Suprapubic skin (tissue), 4 donors: ENCODE results near the gene OR4D2.

Experiments used
- CTCF ChIP-seq, 2 donors: fragments of 200-600 bp in 1 of 2; fragments of 450-650 bp in 1 of 2; sonication (generic) in 1 of 2; IDR thresholded peaks; one replicate each; pipeline ENCODE4 v1.5.1; 2016 to 2019; ENCODE audit warnings: antibody characterized with exemption in 2 of 2, mild to moderate bottlenecking in 1 of 2, moderate library complexity in 1 of 2
- EP300 ChIP-seq: sonication (generic); formaldehyde crosslinking; IDR thresholded peaks from one replicate; pipeline ENCODE4 v1.6.1; 2017; ENCODE audit warnings: antibody characterized with exemption
- POLR2A ChIP-seq, 2 donors: fragments of 450-650 bp; IDR thresholded peaks; one replicate each; pipeline ENCODE4 v1.6.1; 2017; ENCODE audit warnings: antibody characterized with exemption in 2 of 2, mild to moderate bottlenecking in 2 of 2, moderate library complexity in 2 of 2
- POLR2AphosphoS5 ChIP-seq, 3 donors: sonication (generic); formaldehyde crosslinking; IDR thresholded peaks; one replicate each; pipeline ENCODE4 v1.6.1; 2017; ENCODE audit warnings: antibody characterized with exemption in 3 of 3

GRCh38 chr17:58141505-58141904 is 25.3 kb upstream of the OR4D2 start:
- TF ChIP-seq CTCF (IDR thresholded peaks at IDR 0.05): no peak
- TF ChIP-seq POLR2A (IDR thresholded peaks at IDR 0.05): no peak
- TF ChIP-seq EP300: no peak
- no peak for TF ChIP-seq POLR2AphosphoS5 (IDR thresholded peaks at IDR 0.05)
